Activated CD8-positive, alpha-beta T cell treated with anti-CD3 and anti-CD28 coated beads, Interleukin-2, amount 10 ng/mL, durations not matched to agents 7 days and 5 days (primary cell): ENCODE results near the gene CPXM2. TPM values are rescaled to one million over a fixed set of nuclear protein-coding genes. Genes with fewer than 3 reads are reported as not detected.

ENCODE experiments used
- ATAC-seq: fragments of 150-1000 bp; cut with Tn5 transposase; one replicate; pipeline ENCODE4 v1.10.0; 2021; ENCODE audit warnings: moderate library complexity
- CTCF ChIA-PET: fragments of 350-600 bp; sonication (Branson Sonifier 250); formaldehyde crosslinking; loops from one replicate; lab custom pipeline; 2021; ENCODE audit warnings: antibody characterized with exemption; lab: Charles Lee
- POLR2A ChIA-PET: fragments of 350-600 bp; sonication (Branson Sonifier 250); formaldehyde crosslinking; loops from one replicate; lab custom pipeline; 2021; ENCODE audit warnings: antibody characterized with exemption; lab: Charles Lee
- DNase-seq: peaks from one replicate; pipeline ENCODE4 v3.0.0-alpha.2; 2020
- H3K27ac Mint-ChIP-seq: one replicate; pipeline ENCODE4 v1.8.0; 2021; ENCODE audit warnings: mild to moderate bottlenecking, mixed read lengths
- H3K27me3 Mint-ChIP-seq: one replicate; pipeline ENCODE4 v1.8.0; 2021; ENCODE audit warnings: low read depth, mixed read lengths
- H3K36me3 Mint-ChIP-seq: one replicate; pipeline ENCODE4 v1.8.0; 2021; ENCODE audit warnings: low read depth, mixed read lengths
- H3K4me1 Mint-ChIP-seq: one replicate; pipeline ENCODE4 v1.8.0; 2021; ENCODE audit warnings: low read depth, mixed read lengths
- H3K4me3 Mint-ChIP-seq: one replicate; pipeline ENCODE4 v1.8.0; 2021; ENCODE audit warnings: mild to moderate bottlenecking, mixed read lengths
- H3K9me3 Mint-ChIP-seq: one replicate; pipeline ENCODE4 v1.8.0; 2022; ENCODE audit warnings: mixed read lengths; ENCODE audit not compliant: insufficient read depth
- total RNA-seq, 2 experiments: library from RNA; stranded (reverse); gene quantifications; one replicate each; pipeline ENCODE4 v1.2.3, GENCODE V29; 2021

CPXM2 gene
- total RNA-seq, 2 experiments from 2014 or later, result not detected

DNA sequence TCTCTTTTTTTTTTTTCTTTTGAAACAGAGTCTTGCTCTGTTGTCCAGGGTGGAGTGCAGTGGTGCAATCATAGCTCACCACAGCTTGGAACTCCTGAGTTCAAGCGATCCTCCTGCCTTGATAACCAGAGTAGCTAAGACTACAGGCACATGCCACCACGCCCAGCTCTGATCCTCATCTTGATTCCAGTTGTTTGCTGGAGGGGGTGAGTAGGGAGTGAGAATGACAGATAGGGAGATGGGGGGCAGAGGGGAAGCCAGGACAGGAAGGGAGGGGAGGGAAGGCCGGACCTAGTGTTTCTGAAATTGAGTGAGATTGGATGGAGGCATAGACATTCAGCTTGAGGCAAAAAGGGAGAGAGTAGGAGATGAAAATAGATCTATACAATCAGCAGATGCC is 25.2 kb upstream of the CPXM2 start:
- CTCF ChIA-PET, result no interaction called here
- Mint-ChIP-seq H3K9me3 (peaks cover 15% of the 10 kb centered on the region), H3K27me3 (peaks cover 5% of the 10 kb centered on the region), H3K27ac (no peak overlapping the region), H3K36me3 (no peaks in the 10 kb centered on the region), H3K4me1 (peaks cover 10% of the 10 kb centered on the region), H3K4me3 (no peak overlapping the region)
- POLR2A ChIA-PET, result interaction anchor here (0.6 kb wide), 1 partner anchor 305 kb away, joined by 4 read pairs; no protein-coding TSS in a partner anchor
- ATAC-seq, result no peak
- DNase-seq, result no peak

DNA sequence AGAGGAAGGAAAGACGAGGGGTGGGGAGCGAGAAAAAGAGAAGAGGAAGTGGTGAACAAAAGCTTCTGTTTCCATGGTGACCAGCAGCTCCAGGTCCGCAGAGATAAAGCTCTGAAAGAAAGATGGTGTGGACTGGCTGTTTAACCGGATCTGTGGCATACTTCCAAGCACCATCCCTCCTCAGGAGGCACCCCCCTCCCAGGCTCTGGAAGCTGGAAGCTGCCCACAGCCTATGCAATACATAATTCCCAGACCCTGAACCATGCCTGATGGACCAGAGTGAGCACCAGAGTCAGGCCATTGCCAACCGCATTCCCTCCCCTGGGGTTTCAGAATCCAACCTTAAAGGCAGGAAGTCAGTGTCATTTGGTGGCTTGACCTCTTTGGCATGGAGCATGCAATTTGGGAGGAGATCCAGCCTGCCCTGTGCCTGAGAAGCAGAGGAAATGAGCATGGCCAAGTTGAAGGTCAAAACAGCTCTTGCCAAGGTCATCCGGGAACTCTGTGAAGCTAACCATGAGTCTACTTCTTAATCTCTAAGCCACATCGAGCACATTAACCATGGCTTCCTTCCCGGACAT is 22.2 kb upstream of the CPXM2 start:
- no peaks in the 10 kb centered on the region for H3K36me3 Mint-ChIP-seq
- POLR2A ChIA-PET, result no interaction called here
- no peaks in the 10 kb centered on the region for H3K27me3 Mint-ChIP-seq
- H3K27ac Mint-ChIP-seq, result no peak overlapping the region
- ATAC-seq, result no peak
- H3K9me3 Mint-ChIP-seq, result peaks cover 8% of the 10 kb centered on the region
- CTCF ChIA-PET, result no interaction called here
- H3K4me1 Mint-ChIP-seq, result peaks cover 10% of the 10 kb centered on the region
- no peak overlapping the region for H3K4me3 Mint-ChIP-seq
- no peak for DNase-seq

DNA sequence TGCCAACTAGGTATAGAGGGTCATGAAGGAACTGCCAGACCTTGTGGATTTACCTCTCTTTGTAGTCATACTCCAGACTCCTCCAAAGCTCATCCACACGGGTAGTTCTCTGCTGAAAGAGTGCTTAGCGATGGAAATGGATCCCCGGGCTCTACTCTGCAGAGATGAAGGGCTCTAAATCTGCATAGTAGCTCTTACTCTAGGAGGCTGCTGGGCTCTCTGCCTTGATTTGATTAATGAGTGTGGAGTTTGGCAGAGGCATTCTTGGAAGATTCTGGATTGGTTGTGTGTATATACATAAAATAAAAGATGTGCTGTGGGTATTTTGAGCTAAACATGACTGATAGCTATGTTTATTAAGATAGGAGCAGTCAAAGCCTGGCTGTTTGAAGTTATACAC is 21.3 kb upstream of the CPXM2 start:
- Mint-ChIP-seq H3K27me3 (no peaks in the 10 kb centered on the region), H3K27ac (no peak overlapping the region), H3K4me3 (no peak overlapping the region), H3K4me1 (peaks cover 10% of the 10 kb centered on the region), H3K36me3 (no peaks in the 10 kb centered on the region), H3K9me3 (no peaks in the 10 kb centered on the region)
- DNase-seq (no peak), ATAC-seq (no peak)
- POLR2A ChIA-PET, result no interaction called here
- CTCF ChIA-PET, result no interaction called here

DNA sequence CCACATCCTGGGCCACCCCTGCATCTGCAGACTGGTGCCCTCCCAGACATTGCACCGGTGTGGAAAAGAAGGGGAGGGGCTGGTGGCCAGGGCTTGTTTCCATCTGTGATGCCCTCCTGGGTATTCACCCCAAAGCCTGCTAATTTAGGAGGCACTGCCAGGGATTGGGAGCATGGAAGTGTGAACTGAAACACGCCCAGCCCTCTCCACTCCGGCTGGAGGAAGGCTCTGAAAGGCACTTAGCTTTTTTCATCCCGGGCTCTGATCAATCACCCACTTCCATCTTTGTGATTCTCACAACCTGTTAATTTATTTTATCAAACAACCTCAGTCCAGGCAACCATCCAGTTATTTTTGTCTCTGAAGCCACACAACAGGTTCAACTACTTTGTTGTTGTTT is 20.9 kb upstream of the CPXM2 start:
- no peak for ATAC-seq
- H3K9me3 Mint-ChIP-seq, result no peaks in the 10 kb centered on the region
- ChIA-PET CTCF (no interaction called here), POLR2A (no interaction called here)
- H3K4me1 Mint-ChIP-seq, result peaks cover 10% of the 10 kb centered on the region
- no peak for DNase-seq
- H3K27me3 Mint-ChIP-seq, result no peaks in the 10 kb centered on the region
- no peaks in the 10 kb centered on the region for H3K36me3 Mint-ChIP-seq
- H3K27ac Mint-ChIP-seq, result no peak overlapping the region
- no peak overlapping the region for H3K4me3 Mint-ChIP-seq

DNA sequence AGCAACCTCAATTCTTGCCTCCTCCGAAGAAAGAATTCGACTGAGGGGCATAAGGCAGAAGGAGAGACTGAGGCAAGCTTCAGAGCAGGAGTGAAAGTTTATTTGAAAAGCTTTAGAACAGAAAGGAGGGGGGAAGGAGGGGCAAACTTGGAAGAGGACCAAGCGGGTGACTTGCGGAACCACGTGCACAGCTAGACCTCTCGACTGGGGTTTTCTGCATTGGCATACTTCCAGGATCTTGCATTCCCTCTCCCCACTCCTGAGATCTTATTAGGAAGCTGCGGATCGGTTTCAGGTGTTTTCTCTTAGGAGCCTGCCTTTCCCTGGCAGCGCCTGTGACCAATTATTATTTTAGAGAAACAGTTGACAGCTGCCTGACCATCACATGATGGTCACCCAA is 20.3 kb upstream of the CPXM2 start:
- CTCF ChIA-PET, result no interaction called here
- Mint-ChIP-seq H3K9me3 (no peaks in the 10 kb centered on the region), H3K36me3 (no peaks in the 10 kb centered on the region), H3K4me1 (peaks cover 10% of the 10 kb centered on the region), H3K27me3 (no peaks in the 10 kb centered on the region), H3K4me3 (no peak overlapping the region), H3K27ac (no peak overlapping the region)
- no peak for ATAC-seq
- no peak for DNase-seq
- POLR2A ChIA-PET, result no interaction called here

DNA sequence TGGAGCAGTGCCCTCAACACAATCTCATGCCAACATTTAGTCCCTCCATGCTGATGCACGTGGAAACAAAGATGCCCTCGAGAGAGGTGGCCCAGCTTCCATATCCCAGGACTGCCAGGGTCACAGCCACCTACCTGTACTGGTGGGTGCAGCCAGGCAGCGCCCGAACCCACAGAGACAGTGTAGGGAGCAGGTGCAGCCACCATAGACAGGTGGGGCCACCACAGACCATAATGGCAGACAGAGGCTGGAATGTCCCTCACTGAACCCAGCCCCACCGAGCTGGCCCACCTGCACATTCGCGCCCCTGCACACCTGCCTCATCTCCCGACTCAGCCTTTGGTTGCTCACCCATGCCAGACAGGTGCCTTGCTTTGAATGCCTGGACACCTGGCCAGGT is 18.3 kb upstream of the CPXM2 start:
- ChIA-PET CTCF (interaction anchor here (1.6 kb wide), 1 partner anchor 14 kb away, joined by 4 read pairs; no protein-coding TSS in a partner anchor), POLR2A (no interaction called here)
- Mint-ChIP-seq H3K27me3 (no peaks in the 10 kb centered on the region), H3K36me3 (no peaks in the 10 kb centered on the region), H3K4me1 (peaks cover 10% of the 10 kb centered on the region), H3K9me3 (no peaks in the 10 kb centered on the region), H3K4me3 (no peak overlapping the region), H3K27ac (no peak overlapping the region)
- DNase-seq, result no peak
- no peak for ATAC-seq

DNA sequence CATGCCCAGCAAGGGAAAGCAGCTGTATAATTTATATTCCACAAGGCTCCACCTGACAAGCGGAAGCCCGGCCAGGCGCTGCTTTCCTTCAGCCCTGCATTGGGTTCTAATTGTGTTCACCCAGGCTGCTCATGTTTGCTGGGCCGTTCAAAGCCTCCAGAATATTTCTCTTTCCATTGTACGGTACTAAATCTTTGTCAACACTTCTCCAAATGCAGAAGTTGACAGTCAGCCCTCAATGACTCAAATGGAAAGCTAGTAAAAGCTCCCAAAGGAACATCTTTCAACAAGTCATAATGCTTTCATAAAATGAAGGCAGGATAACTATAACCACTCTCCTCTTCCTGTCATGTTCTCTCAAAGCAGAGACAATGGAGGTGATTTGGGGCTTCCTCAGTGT is 17.8 kb upstream of the CPXM2 start:
- Mint-ChIP-seq H3K4me1 (peaks cover 8% of the 10 kb centered on the region), H3K27me3 (no peaks in the 10 kb centered on the region), H3K36me3 (no peaks in the 10 kb centered on the region), H3K4me3 (no peak overlapping the region), H3K9me3 (no peaks in the 10 kb centered on the region), H3K27ac (no peak overlapping the region)
- DNase-seq, result no peak
- POLR2A ChIA-PET, result no interaction called here
- CTCF ChIA-PET, result interaction anchor here (1.6 kb wide), 1 partner anchor 13 kb away, joined by 4 read pairs; no protein-coding TSS in a partner anchor
- no peak for ATAC-seq

DNA sequence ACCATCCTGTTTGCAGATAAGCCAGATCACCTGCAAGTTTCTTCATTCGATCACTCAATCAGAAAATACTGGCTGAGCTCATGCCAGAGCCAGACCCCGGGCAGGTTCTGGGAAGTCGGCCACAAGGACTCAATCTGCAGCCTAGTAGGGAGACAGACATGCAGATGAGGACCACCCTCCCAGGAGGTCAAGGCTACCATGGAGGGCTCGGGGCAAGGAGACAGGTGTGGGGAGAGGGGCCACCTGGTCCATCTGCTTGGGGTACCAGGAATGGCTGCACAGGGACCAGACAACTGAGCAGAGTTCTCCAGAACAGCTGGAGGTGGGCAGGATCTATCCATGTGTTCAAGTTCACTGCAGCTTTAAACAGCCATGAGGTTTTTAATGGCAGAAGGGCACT is 16.8 kb upstream of the CPXM2 start:
- POLR2A ChIA-PET, result no interaction called here
- CTCF ChIA-PET, result interaction anchor here (1.6 kb wide), 1 partner anchor 12 kb away, joined by 4 read pairs; no protein-coding TSS in a partner anchor

DNA sequence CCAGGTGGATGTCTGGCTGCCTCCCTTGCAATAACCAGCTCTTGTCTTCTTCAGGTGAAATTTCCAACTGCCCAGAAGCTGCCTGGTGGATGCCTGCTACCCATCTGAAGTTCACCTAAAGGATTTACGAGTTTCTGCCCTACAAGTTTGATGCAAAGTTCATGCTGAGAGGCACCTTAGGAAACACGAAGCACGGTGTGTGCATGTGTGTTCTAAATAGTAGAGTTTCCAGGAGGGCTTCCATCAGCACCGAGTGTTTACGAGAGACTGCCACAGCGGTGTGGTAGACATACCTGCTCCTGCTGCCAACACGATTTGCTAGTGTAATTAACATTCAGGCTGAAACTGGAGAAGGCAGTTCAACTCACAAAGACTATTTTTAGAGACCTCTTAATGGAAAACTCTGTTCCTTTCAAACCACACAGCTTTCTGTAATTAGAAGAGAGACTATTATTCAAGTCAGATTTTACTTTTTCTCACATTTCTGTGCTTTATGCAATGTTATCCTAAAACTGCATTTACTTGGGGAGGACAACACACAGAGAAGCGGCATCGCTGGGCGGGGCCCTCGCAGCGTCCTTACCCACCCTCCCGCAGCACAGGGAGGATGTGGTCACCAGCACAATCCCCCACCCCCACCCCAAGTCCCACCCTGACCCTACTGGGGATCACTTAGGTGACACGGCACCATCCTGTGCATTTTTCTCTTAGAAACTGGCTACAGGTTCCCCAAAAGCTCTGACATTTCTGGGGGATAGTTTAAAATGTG is 15.5 kb upstream of the CPXM2 start:
- DNase-seq (no peak), ATAC-seq (no peak)
- POLR2A ChIA-PET, result no interaction called here
- no peaks in the 10 kb centered on the region for H3K4me1 Mint-ChIP-seq
- no peak overlapping the region for H3K4me3 Mint-ChIP-seq
- H3K9me3 Mint-ChIP-seq, result no peaks in the 10 kb centered on the region
- no peaks in the 10 kb centered on the region for H3K36me3 Mint-ChIP-seq
- H3K27me3 Mint-ChIP-seq, result no peaks in the 10 kb centered on the region
- no peak overlapping the region for H3K27ac Mint-ChIP-seq
- CTCF ChIA-PET, result no interaction called here

More for the DNA sequence above, 16.8 kb upstream of the CPXM2 start:
- no peaks in the 10 kb centered on the region for H3K9me3 Mint-ChIP-seq
- no peaks in the 10 kb centered on the region for H3K36me3 Mint-ChIP-seq
- DNase-seq (no peak), ATAC-seq (no peak)
- no peak overlapping the region for H3K4me3 Mint-ChIP-seq
- no peak overlapping the region for H3K27ac Mint-ChIP-seq
- no peaks in the 10 kb centered on the region for H3K27me3 Mint-ChIP-seq
- H3K4me1 Mint-ChIP-seq, result no peaks in the 10 kb centered on the region

DNA sequence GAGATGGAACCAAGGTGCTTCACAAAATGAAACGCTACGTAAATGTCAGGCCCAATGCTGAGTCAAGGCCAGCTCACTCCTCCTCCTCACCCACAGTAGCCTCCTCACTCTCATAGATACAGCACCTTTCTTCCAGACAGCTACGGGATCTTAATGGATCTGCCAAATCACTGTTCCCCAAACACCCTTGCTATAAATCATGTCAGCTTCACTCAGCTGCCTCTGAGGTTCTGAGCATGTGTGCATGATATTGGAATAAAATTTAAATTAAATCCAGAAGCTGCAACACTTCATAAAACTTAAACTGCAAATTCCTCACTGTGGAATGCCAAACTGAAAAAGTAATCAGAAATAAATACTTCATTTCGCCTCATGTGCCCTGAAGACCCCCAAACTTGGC is 14.7 kb upstream of the CPXM2 start:
- H3K4me1 Mint-ChIP-seq, result no peaks in the 10 kb centered on the region
- no peak overlapping the region for H3K27ac Mint-ChIP-seq
- ATAC-seq (no peak), DNase-seq (no peak)
- ChIA-PET CTCF (no interaction called here), POLR2A (no interaction called here)
- H3K36me3 Mint-ChIP-seq, result no peaks in the 10 kb centered on the region
- no peaks in the 10 kb centered on the region for H3K27me3 Mint-ChIP-seq
- H3K4me3 Mint-ChIP-seq, result no peak overlapping the region
- no peaks in the 10 kb centered on the region for H3K9me3 Mint-ChIP-seq

DNA sequence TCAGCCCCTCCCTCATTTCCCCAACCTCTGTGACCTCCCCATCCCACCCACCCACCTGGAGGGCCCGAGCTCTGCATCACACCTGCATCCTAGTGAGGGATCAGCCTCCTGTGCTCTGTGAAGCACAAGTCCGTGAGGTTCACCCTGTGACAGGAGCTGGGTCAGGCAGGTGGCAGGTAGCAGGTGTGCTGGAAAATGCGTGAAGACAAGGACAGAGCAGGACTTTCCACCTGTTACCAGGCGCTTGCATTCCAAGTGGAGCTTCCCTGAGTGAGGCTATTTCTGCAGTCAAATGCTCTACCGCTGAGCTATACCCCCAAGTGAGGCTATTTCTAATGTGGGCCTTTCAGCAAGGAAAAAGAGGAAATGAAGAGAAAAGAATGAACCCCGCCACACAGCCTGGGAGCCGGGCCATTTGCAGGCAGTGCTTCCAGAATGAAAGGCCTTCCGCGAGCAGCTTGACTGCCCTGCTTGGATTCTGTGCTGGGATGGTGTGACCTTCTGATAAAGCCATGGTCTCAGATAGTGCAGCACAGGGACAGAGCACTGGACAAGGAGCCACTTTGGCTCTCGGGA is 13.3 kb upstream of the CPXM2 start:
- CTCF ChIA-PET, result no interaction called here

DNA sequence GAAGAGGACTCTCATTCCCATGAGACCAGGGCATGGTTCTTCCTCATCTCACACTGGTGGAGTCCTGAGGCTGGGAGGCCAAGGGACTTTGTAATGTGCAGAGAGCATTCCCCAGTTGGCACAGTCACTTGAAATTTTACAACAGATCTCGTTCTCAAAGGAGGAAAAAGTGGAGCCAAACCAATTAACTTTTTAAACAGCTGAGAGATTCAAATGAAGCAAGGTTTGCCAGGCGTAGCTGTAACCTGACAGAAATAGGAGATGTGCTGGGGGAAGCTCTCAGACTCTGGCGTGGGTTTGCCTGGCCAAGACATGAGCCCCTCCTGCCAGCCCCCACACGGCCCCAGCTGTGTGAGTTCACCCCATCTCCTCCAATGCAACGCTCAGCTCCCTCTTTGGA is 12.0 kb upstream of the CPXM2 start:
- Mint-ChIP-seq H3K4me1 (no peaks in the 10 kb centered on the region), H3K36me3 (no peaks in the 10 kb centered on the region), H3K27me3 (no peaks in the 10 kb centered on the region), H3K4me3 (no peak overlapping the region), H3K27ac (no peak overlapping the region), H3K9me3 (peaks cover 4% of the 10 kb centered on the region)
- ChIA-PET CTCF (no interaction called here), POLR2A (no interaction called here)
- no peak for ATAC-seq
- no peak for DNase-seq

More for the DNA sequence above, 13.3 kb upstream of the CPXM2 start:
- Mint-ChIP-seq H3K27me3 (no peaks in the 10 kb centered on the region), H3K4me1 (no peaks in the 10 kb centered on the region), H3K9me3 (no peaks in the 10 kb centered on the region), H3K4me3 (no peak overlapping the region), H3K27ac (no peak overlapping the region), H3K36me3 (no peaks in the 10 kb centered on the region)
- POLR2A ChIA-PET, result no interaction called here
- DNase-seq (no peak), ATAC-seq (no peak)
